ENCODE results near the gene CCDC197. TPM values are rescaled to one million over a fixed set of nuclear protein-coding genes. Genes with fewer than 3 reads are reported as not detected.

Gene CCDC197
- total and polyA plus RNA-seq, 2 of the 4 experiments (the other 2 are of a cell fraction): not detected

DNA sequence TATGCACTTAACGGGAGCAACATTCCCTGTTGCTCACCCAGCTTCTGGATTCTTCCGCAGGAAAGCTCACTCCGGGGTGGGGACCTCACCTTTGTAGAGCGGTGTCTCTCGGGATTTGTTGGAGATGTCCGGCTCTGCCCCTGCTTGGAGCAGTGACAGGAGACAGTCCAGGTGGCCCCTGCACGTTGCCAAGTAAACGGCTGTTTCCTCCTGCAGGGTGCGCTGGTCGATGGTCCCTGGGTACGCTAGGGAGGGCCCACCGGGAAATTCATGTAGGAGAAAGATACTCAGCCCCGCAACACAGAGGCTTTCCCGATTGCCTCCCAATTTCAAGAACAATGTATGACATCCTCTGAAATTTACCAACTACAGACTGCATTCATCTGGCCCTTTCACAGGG lies 43.8 kb upstream of the CCDC197 start:
- no peak overlapping the region for H2BK15ac ChIP-seq (ENCODE audit: low read depth, low read length)
- no peak overlapping the region for H3K18ac ChIP-seq (ENCODE audit: low read depth, low read length)
- TF ChIP-seq SMC3 (IDR thresholded peaks at IDR 0.05; ENCODE audit: low read depth, low read length) (no peak), NFE2L2 (IDR thresholded peaks at IDR 0.05; ENCODE audit: low read depth, low read length) (no peak), RAD21 (IDR thresholded peaks at IDR 0.05; ENCODE audit: low read length) (no peak)
- TF ChIP-seq, protein P1, sequence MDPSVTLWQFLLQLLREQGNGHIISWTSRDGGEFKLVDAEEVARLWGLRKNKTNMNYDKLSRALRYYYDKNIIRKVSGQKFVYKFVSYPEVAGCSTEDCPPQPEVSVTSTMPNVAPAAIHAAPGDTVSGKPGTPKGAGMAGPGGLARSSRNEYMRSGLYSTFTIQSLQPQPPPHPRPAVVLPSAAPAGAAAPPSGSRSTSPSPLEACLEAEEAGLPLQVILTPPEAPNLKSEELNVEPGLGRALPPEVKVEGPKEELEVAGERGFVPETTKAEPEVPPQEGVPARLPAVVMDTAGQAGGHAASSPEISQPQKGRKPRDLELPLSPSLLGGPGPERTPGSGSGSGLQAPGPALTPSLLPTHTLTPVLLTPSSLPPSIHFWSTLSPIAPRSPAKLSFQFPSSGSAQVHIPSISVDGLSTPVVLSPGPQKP (IDR thresholded peaks at IDR 0.05; ENCODE audit: borderline replicate concordance, low read depth, low read length): no peak
- TF ChIP-seq, protein P2, sequence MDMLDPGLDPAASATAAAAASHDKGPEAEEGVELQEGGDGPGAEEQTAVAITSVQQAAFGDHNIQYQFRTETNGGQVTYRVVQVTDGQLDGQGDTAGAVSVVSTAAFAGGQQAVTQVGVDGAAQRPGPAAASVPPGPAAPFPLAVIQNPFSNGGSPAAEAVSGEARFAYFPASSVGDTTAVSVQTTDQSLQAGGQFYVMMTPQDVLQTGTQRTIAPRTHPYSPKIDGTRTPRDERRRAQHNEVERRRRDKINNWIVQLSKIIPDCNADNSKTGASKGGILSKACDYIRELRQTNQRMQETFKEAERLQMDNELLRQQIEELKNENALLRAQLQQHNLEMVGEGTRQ (IDR thresholded peaks at IDR 0.05; ENCODE audit: low read depth, low read length): no peak
- dilution Hi-C loops (cut with HindIII; ENCODE audit: low sequenced_read_pairs, unreplicated experiment): no loop called here
- no peak overlapping the region for H4K8ac ChIP-seq (ENCODE audit: low read depth in 2 of 2, low read length in 2 of 2)
- no peak overlapping the region for H2AFZ ChIP-seq (replicated peaks; ENCODE audit: low read length, poor library complexity)
- BruUV-seq (replicated peaks): no TSS peak
- H3K4me1 ChIP-seq (ENCODE audit: control insufficient read depth, insufficient read depth, low read length): no peaks in the 10 kb centered on the region
- no peak overlapping the region for H2BK20ac ChIP-seq (ENCODE audit: low read depth, low read length)
- ATAC-seq (ENCODE audit: low read depth) (no peak), DNase-seq (no peak)
- H4K20me1 ChIP-seq (ENCODE audit: insufficient read depth, low read length): no peaks in the 10 kb centered on the region
- H3K9me3 ChIP-seq (ENCODE audit: control insufficient read depth, insufficient read depth, low read length): no peaks in the 10 kb centered on the region
- H3K79me1 ChIP-seq (ENCODE audit: low read depth in 1 of 2, low read length in 2 of 2): no peaks in the 10 kb centered on the region
- no peak overlapping the region for H2BK5ac ChIP-seq (ENCODE audit: low read depth, low read length, poor library complexity, severe bottlenecking)
- no peak overlapping the region for H4K91ac ChIP-seq (ENCODE audit: insufficient read depth, low read depth, low read length)
- no peak overlapping the region for H4K5ac ChIP-seq (ENCODE audit: low read depth, low read length)
- H3K4ac ChIP-seq (ENCODE audit: low read depth, low read length): no peak overlapping the region
- no peaks in the 10 kb centered on the region for H3K36me3 ChIP-seq (ENCODE audit: control insufficient read depth, insufficient read depth, low read length)
- no peak overlapping the region for H3K4me3 ChIP-seq (ENCODE audit: insufficient read depth, low read depth, low read length)
- in situ Hi-C loops (cut with MboI; ENCODE audit: low sequenced_read_pairs): no loop called here
- H2AK9ac ChIP-seq (replicated peaks; ENCODE audit: low read depth, low read length, poor library complexity): no peak overlapping the region
- ChIA-PET CTCF (no interaction called here), POLR2A (ENCODE audit: unreplicated experiment) (no interaction called here)
- H3K27ac ChIP-seq (ENCODE audit: insufficient read depth, low read length): no peak overlapping the region
- H3K23ac ChIP-seq (ENCODE audit: low read depth, low read length): no peak overlapping the region
- H3K27me3 ChIP-seq (ENCODE audit: control insufficient read depth, insufficient read depth, low read length): peaks cover 2% of the 10 kb centered on the region; the same call in 1 of the 2 replicates
- H3K4me2 ChIP-seq (ENCODE audit: low read depth, low read length): no peak overlapping the region
- H3K9ac ChIP-seq (ENCODE audit: low read depth, low read length): no peak overlapping the region
- H3K14ac ChIP-seq (replicated peaks; ENCODE audit: low read depth, low read length): no peak overlapping the region
- H2BK120ac ChIP-seq (ENCODE audit: low read depth, low read length): no peak overlapping the region
- 85% methylated on average over 4 of the region's 14 CpGs; no CpG with 5 or more reads in 1 of the 2 experiments for WGBS, 2 experiments (ENCODE audit: extremely low coverage in 2 of 2, insufficient read length in 1 of 2)
- peaks cover under 1% of the 10 kb centered on the region; the same call in 1 of the 2 replicates for H3K9me1 ChIP-seq (ENCODE audit: insufficient read depth, low read length)
- intact Hi-C loops (cut with micrococcal nuclease): no loop called here
- no peak overlapping the region for H2AK5ac ChIP-seq (ENCODE audit: low read depth, low read length)
- no peak overlapping the region for H3K56ac ChIP-seq (ENCODE audit: extremely low read depth, insufficient read depth, low read length)

Measured in IMR-90 (cell line).